Activated naive CD4-positive, alpha-beta T cell treated with anti-CD3 and anti-CD28 coated beads, Interleukin-2, amount 50 U/mL, for 16 hours (primary cell): ENCODE measurements around the gene GPR34.

Experiments used
- DNase-seq: peaks from one replicate; pipeline ENCODE4 v3.0.0-alpha.2; 2020

The GPR34 gene

DNA sequence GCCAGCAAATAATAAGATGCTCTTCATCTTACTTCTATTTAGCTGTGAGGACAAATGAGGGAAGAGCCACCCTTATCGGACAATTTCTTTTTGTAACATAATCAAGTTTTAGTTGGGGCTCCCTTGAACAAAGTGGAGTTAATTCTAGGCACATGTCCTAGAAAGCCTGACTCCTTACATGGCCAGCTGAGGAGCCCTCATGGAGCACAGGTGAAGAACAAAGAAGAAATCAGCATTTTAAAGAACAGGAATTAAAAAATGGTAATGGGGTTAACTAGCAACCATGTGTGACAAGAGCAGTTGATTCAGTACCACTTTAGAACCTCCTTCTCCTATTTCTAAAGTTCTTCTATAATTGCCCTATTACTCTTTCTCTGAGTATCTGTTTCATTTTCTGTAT, 51.1 kb downstream of the GPR34 start:
- no peak for DNase-seq
